HG02840 (cell line): ENCODE data around the gene HPCAL1.
A peak's percentile ranks its signal among the peaks of the same experiment; 100 is the strongest.
"Not testable (repeated sequence)": the region's sequence is repeated elsewhere in the genome, so short reads cannot be mapped to it uniquely, and the experiment has no call there.

Experiments used
- ATAC-seq: cut with Tn5 transposase; IDR thresholded peaks from one replicate; pipeline ENCODE4 v1.9.1; 2021; ENCODE audit warnings: mild to moderate bottlenecking, moderate library complexity, moderate number of reproducible peaks; ENCODE audit not compliant: unreplicated experiment, low FRiP score

Gene HPCAL1

DNA sequence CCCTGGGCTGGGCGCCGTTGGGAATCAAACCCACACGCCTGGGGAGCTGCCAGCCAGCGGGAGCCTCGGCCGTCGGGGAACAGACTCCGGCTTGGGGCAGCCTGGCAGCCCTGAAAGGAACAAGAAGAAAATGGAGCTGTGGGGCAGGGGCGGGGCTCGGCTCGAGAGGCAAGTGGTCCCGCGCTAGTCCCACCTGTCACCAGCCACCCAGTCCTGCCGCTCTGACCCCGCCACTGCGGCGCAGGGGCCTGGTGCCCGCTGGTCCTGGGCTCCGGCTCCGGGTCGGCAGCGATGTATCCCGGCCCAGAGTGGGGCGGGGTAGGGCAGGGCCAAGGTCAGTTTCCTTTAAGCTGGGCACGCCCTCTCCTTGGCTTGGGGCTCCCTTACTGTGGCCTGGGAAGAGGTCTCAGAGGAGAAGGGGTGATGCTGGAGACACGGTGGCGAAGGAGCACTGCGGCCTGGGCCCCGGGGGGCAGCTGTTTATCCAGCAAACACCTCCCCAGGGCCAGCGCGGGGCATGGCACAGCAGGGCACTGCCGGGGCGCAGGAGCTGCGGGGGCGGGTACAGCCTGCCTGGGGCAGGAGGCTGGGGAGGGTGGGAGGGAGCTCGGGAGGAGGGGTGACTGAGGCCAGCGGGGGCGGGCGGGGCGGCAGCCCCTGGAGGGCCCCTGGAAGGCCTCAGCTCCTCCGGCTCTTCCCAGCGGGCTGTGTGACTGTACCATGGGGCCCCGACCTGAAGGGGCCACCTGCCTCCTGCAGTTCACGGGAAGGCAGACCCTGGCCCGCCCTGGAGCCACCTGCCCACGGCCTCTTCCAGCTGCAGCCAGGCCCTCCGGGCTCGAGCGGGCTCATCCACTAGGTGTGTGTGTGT lies 129.8 kb downstream of the HPCAL1 start:
- ATAC-seq: no peak

- no peak for ATAC-seq
Observed at GRCh38 chr2:10433264-10433946, 130.7 kb downstream of the HPCAL1 start.

GRCh38 chr2:10433947-10434885 lies 131.5 kb downstream of the HPCAL1 start:
- no peak for ATAC-seq

GRCh38 chr2:10434886-10435819 lies 132.4 kb downstream of the HPCAL1 start:
- no peak for ATAC-seq

- no peak for ATAC-seq
Observed at GRCh38 chr2:10435820-10436204, 133.1 kb downstream of the HPCAL1 start.

GRCh38 chr2:10436583-10437110 lies 133.9 kb downstream of the HPCAL1 start:
- no peak for ATAC-seq

- ATAC-seq: no peak
Observed at GRCh38 chr2:10437806-10438205, 135.1 kb downstream of the HPCAL1 start.

- ATAC-seq: no peak
Observed at GRCh38 chr2:10438688-10439087, 136.0 kb downstream of the HPCAL1 start.

- ATAC-seq: no peak
Observed at GRCh38 chr2:10439185-10439879, 136.6 kb downstream of the HPCAL1 start.

DNA sequence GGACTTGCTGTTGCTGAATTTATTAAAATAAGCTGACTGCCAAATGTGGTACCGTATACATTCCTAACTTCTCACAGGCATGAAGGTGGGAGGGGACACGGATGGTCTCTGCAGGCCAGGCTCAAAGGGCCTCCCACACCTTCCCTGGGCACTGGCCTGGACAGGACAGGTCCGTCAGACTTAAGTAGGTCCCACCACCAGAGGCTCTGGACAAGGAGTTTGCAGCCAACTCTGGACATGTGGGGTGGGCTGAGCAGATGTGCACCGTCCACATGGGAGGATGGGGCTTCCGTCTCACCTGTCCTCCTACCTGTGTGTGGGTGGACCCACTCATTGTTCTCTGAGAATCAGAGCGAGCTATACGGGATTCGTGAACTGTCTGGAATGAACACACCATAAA lies 137.3 kb downstream of the HPCAL1 start:
- no peak for ATAC-seq

GRCh38 chr2:10440736-10441135 lies 138.0 kb downstream of the HPCAL1 start:
- no peak for ATAC-seq

GRCh38 chr2:10441948-10442347 lies 139.2 kb downstream of the HPCAL1 start:
- no peak for ATAC-seq

GRCh38 chr2:10442469-10443126 lies 139.9 kb downstream of the HPCAL1 start:
- ATAC-seq: not testable (repeated sequence)

GRCh38 chr2:10444463-10444862 lies 141.8 kb downstream of the HPCAL1 start:
- ATAC-seq: no peak

- no peak for ATAC-seq
Observed at GRCh38 chr2:10446631-10447030, 143.9 kb downstream of the HPCAL1 start.

DNA sequence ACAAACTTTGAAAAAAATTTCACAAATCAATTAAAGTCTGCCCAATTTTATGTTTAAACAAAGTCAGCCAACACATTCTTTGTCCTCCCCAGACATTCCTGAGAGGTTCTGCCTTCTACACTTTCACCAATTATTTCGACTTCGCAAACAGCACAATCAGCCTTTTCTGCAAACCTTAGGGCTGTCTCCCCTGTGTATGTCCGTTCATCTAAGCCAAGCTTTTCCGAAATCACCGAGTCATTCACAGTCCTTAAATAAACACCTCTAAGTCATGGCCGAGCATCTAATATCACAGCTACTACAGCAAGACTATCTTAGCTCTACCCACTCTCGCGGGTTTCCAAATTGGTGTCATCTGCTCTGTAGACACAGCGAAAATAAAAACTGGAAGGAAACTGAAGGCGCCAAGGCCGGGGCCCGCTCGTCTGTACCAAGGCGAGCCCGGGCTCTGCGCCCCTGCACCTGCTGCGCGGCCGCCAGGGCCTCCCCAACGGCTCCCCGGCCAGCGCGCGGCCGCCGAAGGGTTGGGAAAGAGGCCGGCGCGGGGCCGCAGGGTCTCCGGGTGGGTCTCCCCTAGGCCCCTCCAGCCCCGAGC lies 144.7 kb downstream of the HPCAL1 start:
- ATAC-seq: peak; percentile 21

DNA sequence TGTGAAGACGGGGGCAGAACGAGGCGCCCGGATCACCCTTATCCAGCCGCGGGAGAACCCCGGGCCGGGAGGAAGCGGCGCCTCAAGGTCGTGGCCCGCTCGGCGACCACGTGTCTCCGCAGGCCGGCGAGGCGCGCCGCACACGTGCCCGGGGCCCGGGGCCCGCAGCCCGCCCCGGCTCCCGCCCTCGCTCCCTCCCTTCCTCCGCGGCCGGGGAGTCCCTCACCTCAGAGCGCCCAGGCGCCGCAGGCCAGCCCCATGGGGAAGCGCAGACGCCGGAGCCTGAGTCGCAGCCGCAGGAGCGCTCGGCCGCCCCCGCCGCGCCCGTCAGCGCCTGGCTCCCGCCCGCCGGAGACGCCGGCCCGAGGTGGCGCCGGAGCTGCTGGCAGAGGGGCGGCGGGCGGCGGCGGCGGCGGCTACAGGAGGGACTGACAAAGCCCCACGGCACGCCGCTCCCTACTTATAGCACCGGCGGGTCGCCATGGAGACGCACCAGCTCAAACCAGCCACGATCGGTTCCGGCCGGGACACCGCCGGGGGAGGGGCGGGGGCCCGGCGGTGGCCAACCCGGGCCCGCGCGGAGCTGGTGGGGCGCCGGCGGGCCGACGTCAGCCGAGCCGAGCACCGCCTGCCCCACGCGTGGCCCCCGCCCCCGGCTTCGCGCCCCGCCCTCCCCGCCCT lies 145.3 kb downstream of the HPCAL1 start, which contains the start of gene ODC1:
TSS of gene ODC1 (minus strand) at position 433 of the 681 bp plus-strand sequence. CDS start 3,295 bp downstream, outside the sequence.
- peak; percentile 67 for ATAC-seq
